ENCODE measurements around the gene NUP85. TPM values are rescaled to one million over a fixed set of nuclear protein-coding genes. Genes with fewer than 3 reads are reported as not detected.
"Not testable (repeated sequence)": the region's sequence is repeated elsewhere in the genome, so short reads cannot be mapped to it uniquely, and the experiment has no call there.

Gene NUP85, protein sequence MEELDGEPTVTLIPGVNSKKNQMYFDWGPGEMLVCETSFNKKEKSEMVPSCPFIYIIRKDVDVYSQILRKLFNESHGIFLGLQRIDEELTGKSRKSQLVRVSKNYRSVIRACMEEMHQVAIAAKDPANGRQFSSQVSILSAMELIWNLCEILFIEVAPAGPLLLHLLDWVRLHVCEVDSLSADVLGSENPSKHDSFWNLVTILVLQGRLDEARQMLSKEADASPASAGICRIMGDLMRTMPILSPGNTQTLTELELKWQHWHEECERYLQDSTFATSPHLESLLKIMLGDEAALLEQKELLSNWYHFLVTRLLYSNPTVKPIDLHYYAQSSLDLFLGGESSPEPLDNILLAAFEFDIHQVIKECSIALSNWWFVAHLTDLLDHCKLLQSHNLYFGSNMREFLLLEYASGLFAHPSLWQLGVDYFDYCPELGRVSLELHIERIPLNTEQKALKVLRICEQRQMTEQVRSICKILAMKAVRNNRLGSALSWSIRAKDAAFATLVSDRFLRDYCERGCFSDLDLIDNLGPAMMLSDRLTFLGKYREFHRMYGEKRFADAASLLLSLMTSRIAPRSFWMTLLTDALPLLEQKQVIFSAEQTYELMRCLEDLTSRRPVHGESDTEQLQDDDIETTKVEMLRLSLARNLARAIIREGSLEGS
- total RNA-seq: 10 to 100 TPM; 37.1 to 40.2 (median 37.7) TPM

DNA sequence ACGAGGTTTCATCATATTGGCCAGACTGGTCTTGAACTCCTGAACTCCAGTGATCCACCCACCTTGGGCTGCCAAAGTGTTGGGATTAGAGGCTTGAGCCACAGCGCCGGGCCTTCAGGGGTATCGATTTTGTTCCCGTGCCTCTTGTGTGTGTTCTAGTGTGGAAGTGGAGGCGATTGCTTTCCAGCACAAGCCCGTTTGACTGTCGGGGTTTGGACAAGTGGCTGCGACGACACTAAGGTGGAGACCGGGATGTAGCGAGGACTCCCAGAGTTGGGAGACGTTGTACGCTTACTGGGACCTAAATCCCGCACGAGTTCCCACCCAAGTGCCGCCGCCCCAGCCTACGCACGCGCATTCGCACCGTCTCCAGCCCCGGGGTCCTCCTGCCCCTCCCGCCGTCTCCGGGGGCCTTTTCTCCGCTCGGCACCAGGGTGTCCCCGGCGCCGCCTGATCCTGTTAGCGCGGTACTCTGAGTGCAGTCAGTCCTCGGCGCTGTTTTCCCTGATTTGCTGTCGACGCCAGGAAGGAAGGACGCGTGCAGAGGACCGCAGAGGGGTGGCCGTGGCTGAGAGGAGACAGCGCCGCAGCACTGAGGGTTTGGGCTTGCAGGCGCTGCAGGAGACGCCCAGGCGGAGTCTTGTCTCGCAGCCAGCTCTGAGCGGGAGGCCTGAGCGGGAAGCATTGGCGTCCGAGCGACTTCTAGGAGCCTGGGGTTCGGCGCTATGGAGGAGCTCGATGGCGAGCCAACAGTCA lies at the start of gene NUP85:
Gene NUP85, plus strand, starts transcription at position 643 of the 756 bp plus-strand sequence. Its CDS starts 83 bp downstream, at position 726.
- peaks cover 0 to 9% of the 10 kb centered on the region in 2 donors for H3K4me1 ChIP-seq
- peak within 1 kb of the TSS; percentile 78 to 97 (median 92) for H3K4me3 ChIP-seq
- peak; percentile 73 to 94 (median 84) for TF ChIP-seq POLR2AphosphoS5 (IDR thresholded peaks at IDR 0.05)
- TF ChIP-seq POLR2A (IDR thresholded peaks at IDR 0.05): peak; percentile 34
- TF ChIP-seq, protein P1, sequence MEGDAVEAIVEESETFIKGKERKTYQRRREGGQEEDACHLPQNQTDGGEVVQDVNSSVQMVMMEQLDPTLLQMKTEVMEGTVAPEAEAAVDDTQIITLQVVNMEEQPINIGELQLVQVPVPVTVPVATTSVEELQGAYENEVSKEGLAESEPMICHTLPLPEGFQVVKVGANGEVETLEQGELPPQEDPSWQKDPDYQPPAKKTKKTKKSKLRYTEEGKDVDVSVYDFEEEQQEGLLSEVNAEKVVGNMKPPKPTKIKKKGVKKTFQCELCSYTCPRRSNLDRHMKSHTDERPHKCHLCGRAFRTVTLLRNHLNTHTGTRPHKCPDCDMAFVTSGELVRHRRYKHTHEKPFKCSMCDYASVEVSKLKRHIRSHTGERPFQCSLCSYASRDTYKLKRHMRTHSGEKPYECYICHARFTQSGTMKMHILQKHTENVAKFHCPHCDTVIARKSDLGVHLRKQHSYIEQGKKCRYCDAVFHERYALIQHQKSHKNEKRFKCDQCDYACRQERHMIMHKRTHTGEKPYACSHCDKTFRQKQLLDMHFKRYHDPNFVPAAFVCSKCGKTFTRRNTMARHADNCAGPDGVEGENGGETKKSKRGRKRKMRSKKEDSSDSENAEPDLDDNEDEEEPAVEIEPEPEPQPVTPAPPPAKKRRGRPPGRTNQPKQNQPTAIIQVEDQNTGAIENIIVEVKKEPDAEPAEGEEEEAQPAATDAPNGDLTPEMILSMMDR (IDR thresholded peaks at IDR 0.05): peak in 1 of 3 donors; percentile 19
- intact Hi-C loops (cut with DNase I; ENCODE audit: low total_unique reads): no loop called here
- no peaks in the 10 kb centered on the region for H3K27me3 ChIP-seq
- peak; percentile 85 to 94 for DNase-seq (ENCODE audit: low spot score in 2 of 2)
- H3K9me3 ChIP-seq: no peaks in the 10 kb centered on the region
- H3K27ac ChIP-seq: peak within 1 kb of the TSS; percentile 92 to 94
- no peaks in the 10 kb centered on the region for H3K36me3 ChIP-seq

GRCh38 chr17:75158480-75158879 lies 47.0 kb upstream of the NUP85 start:
- DNase-seq (ENCODE audit: low spot score in 2 of 2); intact Hi-C loops (cut with DNase I; ENCODE audit: low total_unique reads); H3K4me1 ChIP-seq; H3K27me3 ChIP-seq; H3K36me3 ChIP-seq; H3K27ac ChIP-seq; H3K4me3 ChIP-seq; H3K9me3 ChIP-seq: not testable (repeated sequence)

- no peaks in the 10 kb centered on the region for H3K4me1 ChIP-seq
- TF ChIP-seq, protein P1 (IDR thresholded peaks at IDR 0.05): no peak
- TF ChIP-seq POLR2A (IDR thresholded peaks at IDR 0.05) (no peak), POLR2AphosphoS5 (IDR thresholded peaks at IDR 0.05) (no peak)
- no peaks in the 10 kb centered on the region for H3K36me3 ChIP-seq
- DNase-seq (ENCODE audit: low spot score in 2 of 2): no peak
- H3K27ac ChIP-seq: no peak overlapping the region
- no peaks in the 10 kb centered on the region for H3K27me3 ChIP-seq
- H3K4me3 ChIP-seq: no peak overlapping the region
- intact Hi-C loops (cut with DNase I; ENCODE audit: low total_unique reads): no loop called here
- H3K9me3 ChIP-seq: no peaks in the 10 kb centered on the region
Measured at GRCh38 chr17:75159196-75160031, 46.1 kb upstream of the NUP85 start.

- intact Hi-C loops (cut with DNase I; ENCODE audit: low total_unique reads): no loop called here
- H3K9me3 ChIP-seq: no peaks in the 10 kb centered on the region
- TF ChIP-seq, protein P1 (IDR thresholded peaks at IDR 0.05): no peak
- no peaks in the 10 kb centered on the region for H3K27me3 ChIP-seq
- H3K4me1 ChIP-seq: no peaks in the 10 kb centered on the region
- DNase-seq (ENCODE audit: low spot score in 2 of 2): no peak
- no peak overlapping the region for H3K27ac ChIP-seq
- H3K36me3 ChIP-seq: no peaks in the 10 kb centered on the region
- H3K4me3 ChIP-seq: no peak overlapping the region
Measured at GRCh38 chr17:75160211-75160610, 45.3 kb upstream of the NUP85 start.

GRCh38 chr17:75163074-75163473 lies 42.4 kb upstream of the NUP85 start:
- intact Hi-C loops (cut with DNase I; ENCODE audit: low total_unique reads): no loop called here
- Histone ChIP-seq H3K4me3 (no peak overlapping the region), H3K27ac (no peak overlapping the region), H3K9me3 (no peaks in the 10 kb centered on the region), H3K36me3 (no peaks in the 10 kb centered on the region), H3K4me1 (no peaks in the 10 kb centered on the region), H3K27me3 (no peaks in the 10 kb centered on the region)
- DNase-seq (ENCODE audit: low spot score in 2 of 2): no peak
- TF ChIP-seq, protein P1 (IDR thresholded peaks at IDR 0.05): no peak
- TF ChIP-seq POLR2A (IDR thresholded peaks at IDR 0.05) (no peak), POLR2AphosphoS5 (IDR thresholded peaks at IDR 0.05) (no peak)

- H3K4me3 ChIP-seq; DNase-seq (ENCODE audit: low spot score in 2 of 2); H3K27me3 ChIP-seq; intact Hi-C loops (cut with DNase I; ENCODE audit: low total_unique reads); H3K4me1 ChIP-seq; H3K36me3 ChIP-seq; H3K9me3 ChIP-seq; H3K27ac ChIP-seq: not testable (repeated sequence)
Measured at GRCh38 chr17:75164606-75165005, 40.9 kb upstream of the NUP85 start.
